Fibroblast of upper back skin (primary cell): ENCODE results near the gene C19orf85.

Experiments used
- DNase-seq: peaks from one replicate; pipeline ENCODE4 v3.0.0-alpha.2; 2013

The C19orf85 gene

GRCh38 chr19:55476100-55476775 is 11.7 kb upstream of the C19orf85 start, which contains the start of gene ZNF628:
Gene ZNF628, plus strand, starts transcription at chr19:55476617. Its CDS starts 3,294 bp downstream, at chr19:55479911.
- peak; percentile 99 for DNase-seq

DNA sequence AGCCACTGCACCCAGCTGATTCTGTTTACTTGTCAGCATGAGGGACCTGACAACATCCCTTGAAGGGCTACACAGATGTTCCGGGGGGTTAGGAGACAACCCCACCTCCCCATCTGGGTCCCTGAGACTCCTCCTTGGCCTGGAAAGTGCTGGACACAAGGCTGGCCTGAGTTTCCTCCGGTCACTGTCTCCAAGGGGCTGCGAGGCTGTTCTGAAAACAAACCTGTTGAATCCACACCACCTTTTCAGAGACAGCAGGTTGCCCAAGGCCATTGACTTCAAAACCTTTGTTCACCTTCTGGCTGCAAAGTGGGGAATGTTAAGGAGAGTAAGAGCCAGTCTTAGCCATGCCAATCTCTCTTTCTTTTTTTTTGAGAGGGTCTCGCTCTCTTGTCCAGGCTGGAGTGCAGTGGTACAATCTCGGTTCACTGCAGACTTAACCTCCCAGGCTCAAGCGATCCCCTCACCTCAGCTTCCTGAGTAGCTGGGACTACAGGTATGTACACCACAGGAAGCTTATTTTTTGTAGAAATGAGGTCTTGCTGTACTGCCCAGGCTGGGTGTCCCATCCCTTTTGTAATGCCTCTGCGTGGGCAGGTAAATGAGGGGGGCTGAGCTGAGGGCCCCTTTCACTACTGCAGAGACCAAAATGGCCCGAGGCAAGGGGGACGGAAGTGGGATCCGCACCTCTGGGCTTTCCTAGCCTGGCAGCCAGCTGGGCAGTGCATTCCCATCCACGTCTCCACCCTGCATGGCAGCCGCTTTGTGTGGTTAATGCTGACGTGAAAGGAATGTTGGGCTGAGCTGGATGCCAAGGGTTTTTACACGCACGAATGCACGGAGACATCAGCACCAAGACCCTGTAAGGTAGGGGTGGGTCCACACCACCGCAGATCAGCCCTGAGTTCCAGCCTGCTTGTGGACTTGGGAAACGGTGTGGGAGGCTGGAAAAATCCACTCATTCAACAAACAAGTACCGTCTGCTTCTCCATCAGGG is 10.0 kb upstream of the C19orf85 start:
- peak; percentile 28 for DNase-seq

DNA sequence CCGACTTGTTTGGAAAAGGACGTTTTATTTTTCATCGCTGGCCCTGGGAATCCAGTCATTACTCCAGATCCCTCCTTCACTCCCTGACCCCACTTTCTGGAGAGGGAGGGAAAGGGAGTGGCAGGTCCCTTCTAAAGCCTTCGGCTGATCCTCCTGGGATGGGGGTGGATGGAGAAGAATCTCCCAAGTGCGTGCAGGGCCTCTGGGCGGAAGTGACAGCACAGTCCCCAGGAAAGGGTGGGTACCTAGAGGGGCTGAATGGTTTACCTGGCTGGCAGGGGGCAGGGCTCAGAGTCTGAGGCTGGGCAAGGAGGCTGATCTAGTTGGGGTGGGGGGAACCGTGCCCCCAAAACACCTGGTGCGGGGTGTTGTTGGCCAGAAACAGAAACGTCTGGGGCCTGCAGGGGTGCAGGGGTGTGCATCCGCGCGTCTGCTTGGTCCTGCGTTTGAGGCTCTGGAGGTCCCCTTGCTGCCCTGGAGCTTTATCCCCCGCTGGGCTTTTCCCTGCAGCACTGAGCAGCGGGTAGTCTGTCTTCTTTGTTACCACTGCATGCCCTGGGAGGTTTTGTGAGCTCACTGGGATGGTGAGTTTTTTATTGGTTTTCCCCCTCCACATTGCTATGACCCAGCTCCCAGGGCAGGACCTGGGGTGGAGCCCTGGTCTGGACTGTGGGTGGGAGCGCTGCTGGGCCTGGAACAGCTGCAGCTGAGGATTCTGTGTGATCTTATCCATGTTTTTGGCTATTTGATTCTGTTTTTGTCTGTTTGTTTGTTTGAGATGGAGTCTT is 8.9 kb upstream of the C19orf85 start:
- no peak for DNase-seq

DNA sequence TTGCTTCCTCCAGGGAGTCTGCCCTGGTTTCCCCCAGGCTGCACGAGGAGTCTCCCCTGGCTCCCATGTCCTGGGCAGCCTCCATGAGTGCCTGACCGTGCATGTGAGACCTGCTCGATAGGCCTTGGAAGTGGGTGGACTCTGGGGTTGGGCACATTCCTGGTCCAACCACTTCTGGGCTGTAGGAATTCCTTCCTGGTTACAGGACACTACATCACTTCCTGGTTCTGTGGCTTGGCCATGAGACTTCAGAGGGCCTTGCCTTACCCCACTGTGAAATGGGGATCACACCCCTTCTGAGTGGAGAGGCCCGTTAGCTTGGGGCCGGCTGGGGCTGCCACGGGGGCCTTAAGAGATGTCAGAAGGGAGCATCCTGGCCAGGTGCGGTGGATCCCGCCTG is 7.9 kb upstream of the C19orf85 start:
- DNase-seq: peak; percentile 74

- DNase-seq: no peak
Measured at GRCh38 chr19:55471266-55471665, 6.7 kb upstream of the C19orf85 start.

DNA sequence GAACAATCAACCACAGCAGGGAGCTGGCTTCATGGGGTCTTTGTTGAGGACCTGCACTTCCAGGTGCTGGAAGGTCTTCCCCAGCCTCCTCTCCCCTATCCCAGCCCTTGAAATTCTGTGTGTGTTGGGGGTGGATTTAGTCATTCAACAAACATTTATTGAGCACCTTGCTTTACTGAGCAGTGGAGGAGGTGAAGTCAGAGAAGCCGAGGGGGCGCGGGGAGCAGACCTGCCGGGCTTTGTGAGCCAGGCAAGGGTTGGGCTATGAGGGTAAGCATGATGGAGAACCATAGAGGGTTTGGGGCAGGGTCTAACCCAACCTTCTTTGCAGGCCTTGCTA is 3.5 kb upstream of the C19orf85 start:
- no peak for DNase-seq

- DNase-seq: peak; percentile 62
Measured at GRCh38 chr19:55467236-55468053, 2.9 kb upstream of the C19orf85 start.

DNA sequence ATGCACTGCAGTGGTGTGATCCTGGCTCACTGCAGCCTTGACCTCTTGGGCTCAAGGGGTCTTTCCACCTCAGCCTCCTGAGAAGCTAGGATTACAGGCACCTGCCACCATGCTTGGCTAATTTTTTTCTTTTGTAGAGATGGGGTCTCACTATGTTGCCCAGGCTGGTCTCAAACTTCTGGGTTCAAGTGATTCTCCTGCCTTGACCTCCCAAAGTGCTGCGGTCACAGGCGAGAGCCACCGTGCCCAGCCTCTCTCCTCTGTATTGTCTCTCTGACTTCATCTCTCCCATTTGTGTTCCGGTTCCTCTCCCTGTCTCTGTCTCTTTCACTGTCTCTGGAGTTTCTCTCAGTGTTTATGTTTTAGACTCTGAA is 1.7 kb upstream of the C19orf85 start:
- no peak for DNase-seq

- no peak for DNase-seq
Measured at GRCh38 chr19:55465460-55466240, 1.1 kb upstream of the C19orf85 start.

- no peak for DNase-seq
Measured at GRCh38 chr19:55464039-55464661, 401 bp downstream of the C19orf85 start.

GRCh38 chr19:55463583-55464031 is 944 bp downstream of the C19orf85 start:
- DNase-seq: no peak

DNA sequence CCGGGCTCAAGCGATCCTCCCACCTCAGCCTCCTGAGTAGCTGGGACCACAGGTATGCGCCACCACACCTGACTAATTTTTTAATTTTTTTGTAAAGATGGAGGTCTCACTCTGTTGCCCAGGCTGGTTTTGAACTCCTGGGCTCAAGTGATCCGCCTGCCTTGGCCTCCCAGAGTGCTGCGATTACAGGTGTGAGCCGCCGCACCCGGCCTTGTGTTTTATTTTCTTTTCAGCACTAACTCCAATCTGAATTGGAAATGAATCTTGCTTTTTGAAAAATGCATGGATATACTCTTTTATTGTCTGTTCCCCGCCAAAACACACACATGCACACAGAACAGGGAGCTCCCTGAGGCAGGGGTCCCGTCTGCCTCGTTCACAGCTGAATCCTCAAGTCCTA is 1.8 kb downstream of the C19orf85 start:
- DNase-seq: no peak

GRCh38 chr19:55461974-55462626 is 2.5 kb downstream of the C19orf85 start:
- peak; percentile 32 for DNase-seq

GRCh38 chr19:55461259-55461973 is 3.1 kb downstream of the C19orf85 start, which contains the start of gene ISOC2:
Gene ISOC2, minus strand, starts transcription at chr19:55461642. Its CDS starts 5,156 bp downstream, at chr19:55456486.
- peak; percentile 100 for DNase-seq

GRCh38 chr19:55460670-55461258 is 3.8 kb downstream of the C19orf85 start:
- DNase-seq: peak; percentile 80

DNA sequence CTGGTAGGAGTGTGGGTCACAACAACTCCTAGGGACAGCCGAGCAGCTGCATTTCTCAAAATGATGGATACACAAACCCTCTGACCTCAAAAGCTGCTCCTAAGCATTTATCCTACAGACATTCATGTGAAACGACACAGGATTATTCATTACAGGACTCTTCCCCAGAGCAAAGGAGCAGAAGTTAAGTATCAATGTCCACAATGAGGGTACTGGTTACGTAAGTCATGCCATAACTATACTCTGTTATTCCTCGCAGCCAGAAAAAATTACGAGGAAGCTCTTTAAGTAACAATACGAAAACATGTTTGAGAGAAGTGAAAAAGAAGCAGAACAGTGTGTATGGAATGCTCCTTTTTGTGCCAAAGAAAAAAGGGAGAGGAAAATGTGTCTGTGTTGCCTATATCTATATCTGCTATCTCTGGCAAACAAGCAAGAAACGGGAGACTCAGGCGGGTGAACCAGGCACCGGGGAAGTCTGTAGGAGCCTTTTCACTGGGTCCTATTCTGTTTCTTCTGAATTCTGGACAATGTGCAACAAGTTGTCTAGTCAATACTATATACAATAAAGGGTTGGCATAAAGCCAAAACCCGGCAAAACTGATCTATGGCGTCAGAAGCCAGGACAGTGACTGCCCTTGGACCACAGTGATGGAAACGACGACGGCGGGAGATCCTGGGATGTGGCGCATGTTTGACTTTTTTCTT is 4.4 kb downstream of the C19orf85 start:
- DNase-seq: peak; percentile 10

DNA sequence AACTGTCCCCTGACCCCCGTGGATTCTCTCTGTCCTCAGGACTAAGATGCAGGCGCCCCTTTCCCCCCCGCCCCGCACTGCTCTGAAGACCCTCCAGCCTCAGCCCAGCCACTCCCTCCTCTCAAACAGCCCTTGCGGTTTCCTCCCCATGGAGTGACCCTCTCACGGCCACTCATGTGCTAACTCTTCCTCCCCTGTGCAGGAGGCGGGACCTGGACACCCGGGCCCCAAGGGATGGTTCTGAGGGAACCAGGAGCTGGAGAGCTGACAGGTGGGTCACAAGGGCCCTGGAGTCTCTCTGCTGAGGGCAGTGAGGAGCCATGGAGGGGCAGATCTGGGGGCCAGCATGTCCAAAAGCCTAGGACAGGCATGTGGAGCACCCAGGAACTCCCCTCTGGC is 5.0 kb downstream of the C19orf85 start:
- DNase-seq: no peak

GRCh38 chr19:55457683-55458457 is 6.7 kb downstream of the C19orf85 start:
- no peak for DNase-seq
